Fibroblast of the aortic adventitia (primary cell): Measurements from ENCODE around the gene MICAL3. TPM values are rescaled to one million over a fixed set of nuclear protein-coding genes. Genes with fewer than 3 reads are reported as not detected.

ENCODE experiments used
- DNase-seq: peaks from one replicate; pipeline ENCODE4 v3.0.0-alpha.2; 2010; ENCODE audit warnings: low read depth
- H3K4me3 ChIP-seq: 2 replicates; pipeline ENCODE4 v1.5.1; 2011; ENCODE audit warnings: low read depth, mild to moderate bottlenecking, control low read depth, low read length, moderate library complexity
- CTCF ChIP-seq: IDR thresholded peaks from 2 replicates; pipeline ENCODE4 v1.5.1; 2011; ENCODE audit warnings: mild to moderate bottlenecking, low read length, control low read depth, inconsistent platforms; ENCODE audit not compliant: insufficient read depth
- total RNA-seq: library from RNA; depleted of rRNA; stranded (reverse); fragments of >200 nt; gene quantifications from 2 replicates; pipeline ENCODE4 v1.2.3, GENCODE V29; 2012; ENCODE audit warnings: low replicate concordance

MICAL3 gene
- total RNA-seq, 1 donor: 18.8 TPM

GRCh38 chr22:17786435-17787161, 237.8 kb downstream of the MICAL3 start:
- H3K4me3 ChIP-seq: no peak overlapping the region
- peak; percentile 23 for DNase-seq
- no peak for TF ChIP-seq CTCF

- no peak for DNase-seq
- H3K4me3 ChIP-seq: no peak overlapping the region
- peak; percentile 59 for TF ChIP-seq CTCF
Observed at GRCh38 chr22:17785185-17786184, 238.9 kb downstream of the MICAL3 start.

- no peak overlapping the region for H3K4me3 ChIP-seq
- no peak for TF ChIP-seq CTCF
- no peak for DNase-seq
Observed at GRCh38 chr22:17784776-17785175, 239.6 kb downstream of the MICAL3 start.

- TF ChIP-seq CTCF: no peak
- H3K4me3 ChIP-seq: no peak overlapping the region
- DNase-seq: no peak
Observed at GRCh38 chr22:17783773-17784480, 240.4 kb downstream of the MICAL3 start.

- DNase-seq: peak; percentile 35
- no peak overlapping the region for H3K4me3 ChIP-seq
- TF ChIP-seq CTCF: no peak
Observed at GRCh38 chr22:17783312-17783711, 241.0 kb downstream of the MICAL3 start.

- no peak for DNase-seq
- H3K4me3 ChIP-seq: no peak overlapping the region
- TF ChIP-seq CTCF: no peak
Observed at GRCh38 chr22:17782621-17783020, 241.7 kb downstream of the MICAL3 start.
